Hepatocyte (in vitro differentiated cells): ENCODE data around the gene PAOX. TPM values are rescaled to one million over a fixed set of nuclear protein-coding genes. Genes with fewer than 3 reads are reported as not detected.

Source experiments
- DNase-seq: peaks from one replicate; pipeline ENCODE4 v3.0.0-alpha.2; 2016; ENCODE audit warnings: low spot score
- H2AFZ ChIP-seq: fragments of 200-600 bp; sonication (generic); 2 replicates; pipeline ENCODE4 v1.6.0; 2016; ENCODE audit warnings: antibody characterized with exemption, mild to moderate bottlenecking
- H3K27ac ChIP-seq: fragments of 200-600 bp; sonication (generic); 2 replicates; pipeline ENCODE4 v1.5.1; 2016; ENCODE audit warnings: mild to moderate bottlenecking
- H3K27me3 ChIP-seq: fragments of 200-600 bp; sonication (generic); 2 replicates; pipeline ENCODE4 v1.6.1; 2016
- H3K36me3 ChIP-seq: fragments of 200-600 bp; sonication (generic); replicated peaks from 2 replicates; pipeline ENCODE4 v1.5.1; 2016; ENCODE audit warnings: low read depth; ENCODE audit not compliant: insufficient read depth
- H3K4me1 ChIP-seq: fragments of 200-600 bp; sonication (generic); 2 replicates; pipeline ENCODE4 v1.5.1; 2016; ENCODE audit warnings: mild to moderate bottlenecking, moderate library complexity; ENCODE audit not compliant: insufficient read depth
- H3K4me2 ChIP-seq: fragments of 200-600 bp; sonication (generic); 2 replicates; pipeline ENCODE4 v1.6.0; 2016
- H3K4me3 ChIP-seq: fragments of 200-600 bp; sonication (generic); 2 replicates; pipeline ENCODE4 v1.5.1; 2016; ENCODE audit warnings: mild to moderate bottlenecking
- H3K79me2 ChIP-seq: fragments of 200-600 bp; sonication (generic); 2 replicates; pipeline ENCODE4 v1.6.0; 2017; ENCODE audit warnings: mild to moderate bottlenecking
- H3K9me2 ChIP-seq: fragments of 200-600 bp; sonication (generic); replicated peaks from 2 replicates; pipeline ENCODE4 v1.6.0; 2017; ENCODE audit warnings: mild to moderate bottlenecking; ENCODE audit not compliant: insufficient read depth
- H3K9me3 ChIP-seq: fragments of 200-600 bp; sonication (generic); 2 replicates; pipeline ENCODE4 v1.5.1; 2016; ENCODE audit warnings: low read depth, mild to moderate bottlenecking
- H4K20me1 ChIP-seq: fragments of 200-600 bp; sonication (generic); 2 replicates; pipeline ENCODE4 v1.6.0; 2016; ENCODE audit warnings: mild to moderate bottlenecking; ENCODE audit not compliant: insufficient read depth, poor library complexity, severe bottlenecking
- CTCF ChIP-seq: fragments of 200-600 bp; sonication (generic); IDR thresholded peaks from 2 replicates; pipeline ENCODE4 v1.5.1; 2016; ENCODE audit warnings: antibody characterized with exemption, mild to moderate bottlenecking; ENCODE audit not compliant: poor library complexity
- EZH2 ChIP-seq: fragments of 200-600 bp; sonication (generic); IDR thresholded peaks from 2 replicates; pipeline ENCODE4 v1.6.1; 2016; ENCODE audit warnings: antibody characterized with exemption, mild to moderate bottlenecking, borderline replicate concordance
- EZH2phosphoT487 ChIP-seq: fragments of 200-600 bp; sonication (generic); IDR thresholded peaks from one replicate; pipeline ENCODE4 v1.6.1; 2018; ENCODE audit warnings: antibody characterized with exemption, mild to moderate bottlenecking, low read depth, moderate library complexity; ENCODE audit not compliant: unreplicated experiment, severe bottlenecking
- WGBS: methylation state at CpG from one replicate; pipeline ENCODE4 v1.1.6; 2016; ENCODE audit warnings: low lambda C conversion rate; ENCODE audit errors: missing lambda C conversion rate; 5-methylcytosine and 5-hydroxymethylcytosine counted together
- polyA plus RNA-seq: library from polyadenylated mRNA; unstranded; fragments of >200 nt; fragmentation: Nextera tagmentation; extraction: Ambion mirVana; gene quantifications from 2 replicates; pipeline ENCODE4 v1.2.1, GENCODE V29; 2016
- total RNA-seq: library from RNA; depleted of rRNA; stranded (reverse); fragments of >200 nt; gene quantifications from 2 replicates; pipeline ENCODE4 v1.2.3, GENCODE V29; 2014

The PAOX gene
- total and polyA plus RNA-seq, 2 experiments from 2014 or later: 11.5 to 19.6 TPM

DNA sequence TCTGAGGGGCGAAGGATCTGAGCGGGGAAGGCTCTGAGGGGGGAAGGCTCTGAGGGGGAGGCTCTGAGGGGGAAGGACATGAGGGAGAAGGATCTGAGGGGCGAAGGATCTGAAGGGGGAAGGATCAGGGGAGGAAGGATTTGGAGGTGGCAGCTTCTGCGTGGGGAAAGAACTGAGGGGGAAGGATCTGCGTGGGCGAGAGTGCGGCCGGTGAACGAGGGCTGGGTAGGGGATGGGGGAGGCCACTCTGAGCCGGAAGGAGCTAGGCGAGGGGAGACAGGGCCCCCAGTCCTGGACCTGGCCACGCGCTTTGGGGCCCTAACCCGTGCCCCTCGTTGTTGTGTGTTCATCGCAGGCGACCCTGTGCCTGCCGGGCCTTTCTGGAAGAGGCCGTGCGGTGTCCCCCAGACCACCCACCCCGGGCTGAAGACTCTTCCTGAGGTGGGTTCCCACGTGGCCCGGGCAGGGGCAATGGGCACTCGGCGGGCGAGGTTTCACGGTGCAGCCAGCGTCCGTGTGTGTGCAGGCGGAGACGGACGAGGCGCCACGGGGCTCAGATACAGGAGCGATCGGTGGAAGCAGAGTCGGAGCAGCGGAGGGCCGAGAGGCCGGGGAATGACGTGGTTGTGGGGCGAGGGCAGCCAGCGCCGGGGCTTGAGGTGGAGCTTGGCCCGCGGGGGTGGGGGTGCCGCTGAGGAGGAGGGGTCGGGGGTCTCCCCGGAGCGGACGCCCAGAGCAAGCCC, 44.4 kb upstream of the PAOX start:
- Histone ChIP-seq H3K9me3 (no peaks in the 10 kb centered on the region), H3K36me3 (no peaks in the 10 kb centered on the region), H3K27me3 (peaks cover 53% of the 10 kb centered on the region), H3K4me3 (peak overlapping the region; percentile 63), H3K4me2 (peak overlapping the region; percentile 91), H3K4me1 (peaks cover 14% of the 10 kb centered on the region), H3K79me2 (no peaks in the 10 kb centered on the region), H4K20me1 (no peaks in the 10 kb centered on the region), H2AFZ (peak overlapping the region; percentile 57), H3K27ac (no peak overlapping the region), H3K9me2 (no peaks in the 10 kb centered on the region)
- TF ChIP-seq CTCF (no peak), EZH2 (no peak), EZH2phosphoT487 (no peak)
- DNase-seq: no peak
- WGBS: 33% methylated on average over 32 of the region's 51 CpGs

- peak; percentile 82 for DNase-seq
- Histone ChIP-seq H3K79me2 (no peaks in the 10 kb centered on the region), H3K9me3 (no peaks in the 10 kb centered on the region), H3K4me3 (peak overlapping the region; percentile 63), H3K27me3 (peaks cover 53% of the 10 kb centered on the region), H3K4me2 (peak overlapping the region; percentile 91), H3K27ac (no peak overlapping the region), H4K20me1 (no peaks in the 10 kb centered on the region), H3K9me2 (no peaks in the 10 kb centered on the region), H3K4me1 (peaks cover 14% of the 10 kb centered on the region), H2AFZ (peak overlapping the region; percentile 57), H3K36me3 (no peaks in the 10 kb centered on the region)
- WGBS: 20% methylated on average over 39 of the region's 75 CpGs
- no peak for TF ChIP-seq CTCF
- no peak for TF ChIP-seq EZH2
- no peak for TF ChIP-seq EZH2phosphoT487
These were observed 43.6 kb upstream of the PAOX start for GRCh38 chr10:133335246-133336117.

GRCh38 chr10:133336118-133336576, 42.9 kb upstream of the PAOX start:
- no peak for DNase-seq
- Histone ChIP-seq H3K4me3 (no peak overlapping the region), H3K36me3 (no peaks in the 10 kb centered on the region), H3K27ac (no peak overlapping the region), H3K4me2 (peak overlapping the region; percentile 91), H3K4me1 (peaks cover 14% of the 10 kb centered on the region), H3K79me2 (no peaks in the 10 kb centered on the region), H4K20me1 (no peaks in the 10 kb centered on the region), H3K9me2 (no peaks in the 10 kb centered on the region), H2AFZ (no peak overlapping the region), H3K9me3 (no peaks in the 10 kb centered on the region), H3K27me3 (peaks cover 53% of the 10 kb centered on the region)
- WGBS: 44% methylated on average over 14 of the region's 41 CpGs
- TF ChIP-seq EZH2phosphoT487: no peak
- peak; percentile 45 for TF ChIP-seq EZH2
